ENCODE data around the gene LDLRAP1. TPM values are rescaled to one million over a fixed set of nuclear protein-coding genes. Genes with fewer than 3 reads are reported as not detected.

The LDLRAP1 gene
- total and polyA plus RNA-seq, 2 experiments from 2014 or later: 23.6 to 26.9 TPM

GRCh38 chr1:25557543-25557942, 14.1 kb downstream of the LDLRAP1 start:
- no peak overlapping the region for H3K4me2 ChIP-seq (ENCODE audit: unreplicated experiment)
- TF ChIP-seq EZH2phosphoT487 (IDR thresholded peaks at IDR 0.05; ENCODE audit: insufficient read depth, low read depth): no peak
- no peak for TF ChIP-seq EZH2 (IDR thresholded peaks at IDR 0.05; ENCODE audit: insufficient read depth, poor library complexity, severe bottlenecking)
- 0 out of 2 replicates have a peak, but pooled peaks cover 2% of the 10 kb centered on the region for H3K36me3 ChIP-seq (ENCODE audit: low read depth)
- in situ Hi-C loops (cut with MboI): no loop called here
- DNase-seq: no peak
- H3K9me3 ChIP-seq (ENCODE audit: low read depth): no peaks in the 10 kb centered on the region
- no peaks in the 10 kb centered on the region for H3K9me2 ChIP-seq (ENCODE audit: insufficient read depth)
- no peak overlapping the region for H3K9ac ChIP-seq
- 0 out of 2 replicates have a peak, but pooled peaks cover 9% of the 10 kb centered on the region for H3K79me2 ChIP-seq (ENCODE audit: insufficient read depth)
- H3K4me3 ChIP-seq: no peak overlapping the region
- H3K27me3 ChIP-seq (replicated peaks; ENCODE audit: insufficient read depth): no peaks in the 10 kb centered on the region
- no peak overlapping the region for H2AFZ ChIP-seq
- peaks cover 4% of the 10 kb centered on the region; the same call in 1 of the 2 replicates for H3F3A ChIP-seq (ENCODE audit: insufficient read depth)
- H3K27ac ChIP-seq: no peak overlapping the region
- WGBS, 2 experiments (ENCODE audit: low coverage in 1 of 2, low lambda C conversion rate in 2 of 2, missing lambda C conversion rate in 2 of 2): 85 to 89% methylated on average over 7 of the region's 7 CpGs
- H4K20me1 ChIP-seq (ENCODE audit: insufficient read depth): no peaks in the 10 kb centered on the region
- H3K4me1 ChIP-seq (ENCODE audit: insufficient read depth): peaks cover 5% of the 10 kb centered on the region

GRCh38 chr1:25559031-25559430, 15.6 kb downstream of the LDLRAP1 start:
- Histone ChIP-seq H2AFZ (no peak overlapping the region), H3K79me2 (ENCODE audit: insufficient read depth) (0 out of 2 replicates have a peak, but pooled peaks cover 9% of the 10 kb centered on the region), H4K20me1 (ENCODE audit: insufficient read depth) (no peaks in the 10 kb centered on the region), H3K36me3 (ENCODE audit: low read depth) (0 out of 2 replicates have a peak, but pooled peaks cover 4% of the 10 kb centered on the region), H3K9me2 (ENCODE audit: insufficient read depth) (no peaks in the 10 kb centered on the region), H3K27me3 (replicated peaks; ENCODE audit: insufficient read depth) (no peaks in the 10 kb centered on the region), H3K9me3 (ENCODE audit: low read depth) (no peaks in the 10 kb centered on the region), H3F3A (ENCODE audit: insufficient read depth) (peaks cover 4% of the 10 kb centered on the region; the same call in 1 of the 2 replicates), H3K9ac (no peak overlapping the region), H3K4me2 (ENCODE audit: unreplicated experiment) (no peak overlapping the region), H3K27ac (no peak overlapping the region), H3K4me3 (no peak overlapping the region), H3K4me1 (ENCODE audit: insufficient read depth) (peaks cover 5% of the 10 kb centered on the region)
- in situ Hi-C loops (cut with MboI): no loop called here
- no peak for TF ChIP-seq EZH2 (IDR thresholded peaks at IDR 0.05; ENCODE audit: insufficient read depth, poor library complexity, severe bottlenecking)
- TF ChIP-seq EZH2phosphoT487 (IDR thresholded peaks at IDR 0.05; ENCODE audit: insufficient read depth, low read depth): no peak
- no peak for DNase-seq
- WGBS, 2 experiments (ENCODE audit: low coverage in 1 of 2, low lambda C conversion rate in 2 of 2, missing lambda C conversion rate in 2 of 2): 69 to 81% methylated on average over 6 of the region's 6 CpGs

GRCh38 chr1:25560001-25560400, 16.6 kb downstream of the LDLRAP1 start:
- Histone ChIP-seq H4K20me1 (ENCODE audit: insufficient read depth) (no peaks in the 10 kb centered on the region), H3K9me2 (ENCODE audit: insufficient read depth) (no peaks in the 10 kb centered on the region), H2AFZ (no peak overlapping the region), H3K9me3 (ENCODE audit: low read depth) (no peaks in the 10 kb centered on the region), H3K4me3 (no peak overlapping the region), H3K27ac (no peak overlapping the region), H3K79me2 (ENCODE audit: insufficient read depth) (0 out of 2 replicates have a peak, but pooled peaks cover 9% of the 10 kb centered on the region), H3K27me3 (replicated peaks; ENCODE audit: insufficient read depth) (no peaks in the 10 kb centered on the region), H3F3A (ENCODE audit: insufficient read depth) (peaks cover 4% of the 10 kb centered on the region; the same call in 1 of the 2 replicates), H3K36me3 (ENCODE audit: low read depth) (0 out of 2 replicates have a peak, but pooled peaks cover 4% of the 10 kb centered on the region), H3K4me2 (ENCODE audit: unreplicated experiment) (no peak overlapping the region), H3K9ac (no peak overlapping the region), H3K4me1 (ENCODE audit: insufficient read depth) (peaks cover 5% of the 10 kb centered on the region)
- in situ Hi-C loops (cut with MboI): no loop called here
- TF ChIP-seq EZH2 (IDR thresholded peaks at IDR 0.05; ENCODE audit: insufficient read depth, poor library complexity, severe bottlenecking): no peak
- no peak for TF ChIP-seq EZH2phosphoT487 (IDR thresholded peaks at IDR 0.05; ENCODE audit: insufficient read depth, low read depth)
- no peak for DNase-seq
- WGBS, 2 experiments (ENCODE audit: low coverage in 1 of 2, low lambda C conversion rate in 2 of 2, missing lambda C conversion rate in 2 of 2): 95 to 96% methylated on average over 9 of the region's 9 CpGs

GRCh38 chr1:25560788-25561187, 17.4 kb downstream of the LDLRAP1 start:
- no peak for TF ChIP-seq EZH2phosphoT487 (IDR thresholded peaks at IDR 0.05; ENCODE audit: insufficient read depth, low read depth)
- H3K27ac ChIP-seq: no peak overlapping the region
- H3K79me2 ChIP-seq (ENCODE audit: insufficient read depth): 0 out of 2 replicates have a peak, but pooled peaks cover 4% of the 10 kb centered on the region
- H3K9me2 ChIP-seq (ENCODE audit: insufficient read depth): no peaks in the 10 kb centered on the region
- no peak overlapping the region for H3K4me3 ChIP-seq
- DNase-seq: no peak
- peaks cover 6% of the 10 kb centered on the region for H3K4me1 ChIP-seq (ENCODE audit: insufficient read depth)
- H3K9ac ChIP-seq: no peak overlapping the region
- H3K4me2 ChIP-seq (ENCODE audit: unreplicated experiment): no peak overlapping the region
- H2AFZ ChIP-seq: no peak overlapping the region
- no peaks in the 10 kb centered on the region for H3K27me3 ChIP-seq (replicated peaks; ENCODE audit: insufficient read depth)
- H3K36me3 ChIP-seq (ENCODE audit: low read depth): 0 out of 2 replicates have a peak, but pooled peaks cover 4% of the 10 kb centered on the region
- no peaks in the 10 kb centered on the region for H3K9me3 ChIP-seq (ENCODE audit: low read depth)
- H3F3A ChIP-seq (ENCODE audit: insufficient read depth): peaks cover 7% of the 10 kb centered on the region; the same call in 1 of the 2 replicates
- no peaks in the 10 kb centered on the region for H4K20me1 ChIP-seq (ENCODE audit: insufficient read depth)
- 89 to 91% methylated on average over 4 of the region's 4 CpGs for WGBS, 2 experiments (ENCODE audit: low coverage in 1 of 2, low lambda C conversion rate in 2 of 2, missing lambda C conversion rate in 2 of 2)
- in situ Hi-C loops (cut with MboI): no loop called here

Data from GM23248 (cell line).